HTERT RPE-1 (cell line): ENCODE data around the gene C7.
"Not testable (repeated sequence)": the region's sequence is repeated elsewhere in the genome, so short reads cannot be mapped to it uniquely, and the experiment has no call there.

Source experiments
- in situ Hi-C: fragments of 300-500 bp; cut with MboI; formaldehyde crosslinking; loops from 4 replicates; pipeline ENCODE4 v1.14.3; 2020; ENCODE audit warnings: low sequenced_read_pairs

C7 gene

GRCh38 chr5:40909264-40909663 is at the start of gene C7:
Gene C7 (plus strand): TSS chr5:40909497. CDS start chr5:40909611, 114 bp downstream.
- in situ Hi-C loops, result no loop called here

GRCh38 chr5:40860711-40861110 is 48.6 kb upstream of the C7 start:
- in situ Hi-C loops, result no loop called here

GRCh38 chr5:40865004-40865403 is 44.3 kb upstream of the C7 start:
- in situ Hi-C loops, result not testable (repeated sequence)

GRCh38 chr5:40866844-40867243 is 42.5 kb upstream of the C7 start:
- in situ Hi-C loops, result no loop called here

GRCh38 chr5:40869384-40869783 is 39.9 kb upstream of the C7 start:
- in situ Hi-C loops, result no loop called here

- in situ Hi-C loops, result no loop called here
Observed at GRCh38 chr5:40871177-40871576, 38.1 kb upstream of the C7 start.

- in situ Hi-C loops, result not testable (repeated sequence)
Observed at GRCh38 chr5:40872253-40872652, 37.0 kb upstream of the C7 start.

GRCh38 chr5:40873286-40873880 is 35.9 kb upstream of the C7 start:
- in situ Hi-C loops, result no loop called here

GRCh38 chr5:40875958-40876357 is 33.3 kb upstream of the C7 start:
- in situ Hi-C loops, result no loop called here

- in situ Hi-C loops, result no loop called here
Observed at GRCh38 chr5:40877371-40877988, 31.8 kb upstream of the C7 start.

- in situ Hi-C loops, result no loop called here
Observed at GRCh38 chr5:40879163-40879942, 29.9 kb upstream of the C7 start.

GRCh38 chr5:40882291-40882690 is 27.0 kb upstream of the C7 start:
- in situ Hi-C loops, result no loop called here

- in situ Hi-C loops, result not testable (repeated sequence)
Observed at GRCh38 chr5:40883051-40883450, 26.2 kb upstream of the C7 start.

- in situ Hi-C loops, result not testable (repeated sequence)
Observed at GRCh38 chr5:40895440-40896425, 13.6 kb upstream of the C7 start.

GRCh38 chr5:40904205-40904993 is 4.9 kb upstream of the C7 start:
- in situ Hi-C loops, result no loop called here

- in situ Hi-C loops, result no loop called here
Observed at GRCh38 chr5:40904994-40905306, 4.3 kb upstream of the C7 start.

- in situ Hi-C loops, result no loop called here
Observed at GRCh38 chr5:40906351-40906751, 2.9 kb upstream of the C7 start.

- in situ Hi-C loops, result no loop called here
Observed at GRCh38 chr5:40909723-40910122, 426 bp downstream of the C7 start.

GRCh38 chr5:40911266-40911665 is 2.0 kb downstream of the C7 start:
- in situ Hi-C loops, result no loop called here

- in situ Hi-C loops, result no loop called here
Observed at GRCh38 chr5:40914835-40915234, 5.5 kb downstream of the C7 start.
